H1 (cell line): Measurements from ENCODE around the gene TMEM107. TPM values are rescaled to one million over a fixed set of nuclear protein-coding genes. Genes with fewer than 3 reads are reported as not detected.

Source experiments
- CTCF ChIA-PET: fragments of 300-600 bp; sonication (Branson Sonifier 250); formaldehyde crosslinking; loops from one replicate; lab custom pipeline; 2021; ENCODE audit not compliant: partially characterized antibody; lab: Charles Lee
- POLR2A ChIA-PET: fragments of 300-600 bp; sonication (Branson Sonifier 250); formaldehyde crosslinking; loops from one replicate; lab custom pipeline; 2021; ENCODE audit warnings: inconsistent platforms; ENCODE audit not compliant: partially characterized antibody; lab: Charles Lee
- DNase-seq, 2 experiments: peaks; one replicate each; pipeline versions ENCODE4 v3.0.0 to v3.0.0-alpha.2; 2010 to 2022; ENCODE audit warnings: low spot score in 2 of 2, low read depth in 1 of 2, mixed read lengths in 1 of 2
- FAIRE-seq: peaks from 2 replicates; lab custom pipeline; 2011; peaks lifted over from hg19 to GRCh38; lab: Jason Lieb, UNC
- H2AFZ ChIP-seq: 2 replicates; pipeline ENCODE4 v1.8.1; 2012; ENCODE audit warnings: low read length, inconsistent platforms
- H2AK5ac ChIP-seq: 2 replicates; pipeline ENCODE4 v1.6.1; 2013; ENCODE audit warnings: low read depth, low read length
- H2BK120ac ChIP-seq: replicated peaks from 2 replicates; pipeline ENCODE3; 2013; ENCODE audit warnings: low read depth, low read length, inconsistent platforms
- H2BK12ac ChIP-seq: 2 replicates; pipeline ENCODE4 v1.6.1; 2013; ENCODE audit warnings: low read depth, low read length
- H2BK15ac ChIP-seq: 2 replicates; pipeline ENCODE4 v1.6.1; 2013; ENCODE audit warnings: low read length
- H2BK20ac ChIP-seq: 2 replicates; pipeline ENCODE4 v1.6.1; 2013; ENCODE audit warnings: low read length
- H2BK5ac ChIP-seq: 2 replicates; pipeline ENCODE4 v1.6.1; 2013; ENCODE audit warnings: low read depth, low read length
- H3K14ac ChIP-seq: 2 replicates; pipeline ENCODE4 v1.6.1; 2013; ENCODE audit warnings: inconsistent platforms; ENCODE audit not compliant: insufficient read length
- H3K18ac ChIP-seq: 2 replicates; pipeline ENCODE4 v1.6.1; 2013; ENCODE audit warnings: low read length; ENCODE audit errors: extremely low read depth
- H3K23ac ChIP-seq: 2 replicates; pipeline ENCODE4 v1.6.1; 2013; ENCODE audit warnings: inconsistent platforms; ENCODE audit not compliant: insufficient read length
- H3K23me2 ChIP-seq: 2 replicates; pipeline ENCODE4 v1.6.1; 2013; ENCODE audit warnings: low read depth, low read length
- H3K27ac ChIP-seq: 2 replicates; pipeline ENCODE4 v1.6.1; 2011; ENCODE audit warnings: low read depth, low read length, inconsistent platforms
- H3K27me3 ChIP-seq, 4 experiments: replicated peaks in 1 of 4; 1 replicate in 1 of 4; 2 replicates in 3 of 4; pipeline versions ENCODE4 v1.6.1 to v1.8.1; 2011 to 2013; ENCODE audit warnings: low read length in 3 of 4, mild to moderate bottlenecking in 3 of 4, inconsistent platforms in 2 of 4, mixed read lengths in 2 of 4, moderate library complexity in 1 of 4; ENCODE audit not compliant: control insufficient read depth in 3 of 4, insufficient read depth in 3 of 4; ENCODE audit errors: extremely low read depth in 1 of 4
- H3K36me3 ChIP-seq, 4 experiments: 2 replicates each; pipeline versions ENCODE4 v1.6.1 to v1.8.1; 2011 to 2013; ENCODE audit warnings: mild to moderate bottlenecking in 4 of 4, low read length in 3 of 4, moderate library complexity in 2 of 4, control low read depth in 1 of 4, inconsistent platforms in 1 of 4; ENCODE audit not compliant: insufficient read depth in 4 of 4, control insufficient read depth in 2 of 4
- H3K4ac ChIP-seq: replicated peaks from 2 replicates; pipeline ENCODE3; 2013; ENCODE audit warnings: low read length, low read depth, mixed read lengths, inconsistent platforms; ENCODE audit not compliant: insufficient read length
- H3K4me1 ChIP-seq, 4 experiments: replicated peaks in 1 of 4; 1 replicate in 1 of 4; 2 replicates in 3 of 4; pipeline versions ENCODE4 v1.6.1 to v1.8.1; 2011 to 2013; ENCODE audit warnings: low read length in 3 of 4, inconsistent platforms in 2 of 4, mixed read lengths in 1 of 4; ENCODE audit not compliant: insufficient read depth in 4 of 4, control insufficient read depth in 3 of 4
- H3K4me2 ChIP-seq, 2 experiments: 2 replicates each; pipeline versions ENCODE4 v1.6.1 to v1.8.1; 2011 to 2013; ENCODE audit warnings: low read depth in 2 of 2, low read length in 2 of 2, control low read depth in 1 of 2, inconsistent platforms in 1 of 2, mild to moderate bottlenecking in 1 of 2; ENCODE audit not compliant: insufficient read depth in 1 of 2
- H3K4me3 ChIP-seq, 4 experiments: fragments of 200-600, 300-600 bp in 1 of 4; sonication (generic), shearing (Covaris generic), sonication (Bioruptor Twin) in 1 of 4; 2 replicates each; pipeline versions ENCODE4 v1.5.1 to v1.8.1; 2011 to 2016; ENCODE audit warnings: low read length in 4 of 4, low read depth in 3 of 4, control low read depth in 2 of 4, inconsistent platforms in 2 of 4, mild to moderate bottlenecking in 2 of 4, mixed read lengths in 1 of 4, moderate library complexity in 1 of 4; ENCODE audit not compliant: insufficient read depth in 2 of 4; ENCODE audit errors: extremely low read depth in 1 of 4
- H3K56ac ChIP-seq: replicated peaks from 2 replicates; pipeline ENCODE3; 2013; ENCODE audit warnings: low read depth, mild to moderate bottlenecking, mixed read lengths, low read length, inconsistent platforms; ENCODE audit not compliant: insufficient read length
- H3K79me1 ChIP-seq: 2 replicates; pipeline ENCODE4 v1.6.1; 2013; ENCODE audit warnings: low read depth, low read length, control low read depth
- H3K79me2 ChIP-seq, 2 experiments: 2 replicates each; pipeline versions ENCODE4 v1.6.1 to v1.8.1; 2012 to 2013; ENCODE audit warnings: low read length in 2 of 2, mild to moderate bottlenecking in 2 of 2, inconsistent platforms in 1 of 2; ENCODE audit not compliant: insufficient read depth in 2 of 2, control insufficient read depth in 1 of 2
- H3K9ac ChIP-seq, 4 experiments: replicated peaks in 1 of 4; 1 replicate in 1 of 4; 2 replicates in 3 of 4; pipeline versions ENCODE4 v1.6.1 to v1.8.1; 2011 to 2013; ENCODE audit warnings: low read depth in 3 of 4, low read length in 3 of 4, control low read depth in 2 of 4, mild to moderate bottlenecking in 2 of 4, moderate library complexity in 2 of 4, inconsistent platforms in 1 of 4; ENCODE audit errors: extremely low read depth in 1 of 4
- H3K9me3 ChIP-seq, 2 experiments: 2 replicates each; pipeline versions ENCODE4 v1.6.1 to v1.8.1; 2012 to 2013; ENCODE audit warnings: mild to moderate bottlenecking in 2 of 2, moderate library complexity in 2 of 2, control low read depth in 1 of 2, inconsistent platforms in 1 of 2, low read depth in 1 of 2, low read length in 1 of 2, mixed read lengths in 1 of 2; ENCODE audit not compliant: insufficient read depth in 2 of 2
- H4K20me1 ChIP-seq, 2 experiments: replicated peaks in 1 of 2; 2 replicates each; pipeline versions ENCODE3 to v1.8.1; 2011 to 2013; ENCODE audit warnings: inconsistent platforms in 2 of 2, low read length in 2 of 2, mild to moderate bottlenecking in 1 of 2; ENCODE audit not compliant: insufficient read depth in 2 of 2, control insufficient read depth in 1 of 2
- H4K5ac ChIP-seq: 2 replicates; pipeline ENCODE4 v1.6.1; 2013; ENCODE audit warnings: low read length, low read depth, mixed read lengths, inconsistent platforms; ENCODE audit not compliant: insufficient read length
- H4K8ac ChIP-seq: 2 replicates; pipeline ENCODE4 v1.8.0; 2013; ENCODE audit warnings: mild to moderate bottlenecking, moderate library complexity, low read length, inconsistent platforms; ENCODE audit not compliant: insufficient read depth; ENCODE audit errors: extremely low read depth
- H4K91ac ChIP-seq: replicated peaks from 2 replicates; pipeline ENCODE3; 2013; ENCODE audit warnings: low read length, mixed read lengths, inconsistent platforms; ENCODE audit not compliant: insufficient read length
- SIX5 ChIP-seq: IDR thresholded peaks from 2 replicates; pipeline ENCODE4 v1.6.1; 2011; ENCODE audit warnings: mild to moderate bottlenecking, low read depth, low read length
- WGBS, 2 experiments: shearing (Covaris generic) in 1 of 2; methylation state at CpG; one replicate each; pipeline versions ENCODE4 v1.1.6 to v1.1.7; 2013 to 2015; ENCODE audit warnings: low lambda C conversion rate in 2 of 2, mixed read lengths in 2 of 2, inconsistent platforms in 1 of 2, low coverage in 1 of 2, missing lambda C conversion rate in 1 of 2; ENCODE audit not compliant: insufficient replicate concordance in 2 of 2, insufficient coverage in 1 of 2, insufficient read length in 1 of 2; ENCODE audit errors: extremely low coverage in 1 of 2, missing lambda C conversion rate in 1 of 2; 5-methylcytosine and 5-hydroxymethylcytosine counted together
- polyA plus RNA-seq, 7 experiments: library from polyadenylated mRNA; depleted of rRNA in 3 of 7; stranded (reverse) in 5 of 7; unstranded in 2 of 7; fragments of >200 nt in 5 of 7; fragments of 200-250 nt in 2 of 7; gene quantifications; 1 replicate in 5 of 7; 2 replicates in 1 of 7; 4 replicates in 1 of 7; pipeline versions ENCODE4 v1.2.1 to v1.2.3, GENCODE V29; 2011 to 2013; ENCODE audit warnings: missing spikeins in 2 of 7, mixed read lengths in 2 of 7
- total RNA-seq: library from RNA; stranded (reverse); fragmentation: NEBNext Ultra II Directional; extraction: Animal tissue kit (Norgen Biotek cat#: 25700); gene quantifications from 2 replicates; pipeline ENCODE4 v1.2.1, GENCODE V29; 2021

The TMEM107 gene
- total and polyA plus RNA-seq, 2 of the 8 experiments (the other 6 are each of a cell fraction or from before 2014, with no cell fraction given): 17.3 to 21.5 TPM

DNA sequence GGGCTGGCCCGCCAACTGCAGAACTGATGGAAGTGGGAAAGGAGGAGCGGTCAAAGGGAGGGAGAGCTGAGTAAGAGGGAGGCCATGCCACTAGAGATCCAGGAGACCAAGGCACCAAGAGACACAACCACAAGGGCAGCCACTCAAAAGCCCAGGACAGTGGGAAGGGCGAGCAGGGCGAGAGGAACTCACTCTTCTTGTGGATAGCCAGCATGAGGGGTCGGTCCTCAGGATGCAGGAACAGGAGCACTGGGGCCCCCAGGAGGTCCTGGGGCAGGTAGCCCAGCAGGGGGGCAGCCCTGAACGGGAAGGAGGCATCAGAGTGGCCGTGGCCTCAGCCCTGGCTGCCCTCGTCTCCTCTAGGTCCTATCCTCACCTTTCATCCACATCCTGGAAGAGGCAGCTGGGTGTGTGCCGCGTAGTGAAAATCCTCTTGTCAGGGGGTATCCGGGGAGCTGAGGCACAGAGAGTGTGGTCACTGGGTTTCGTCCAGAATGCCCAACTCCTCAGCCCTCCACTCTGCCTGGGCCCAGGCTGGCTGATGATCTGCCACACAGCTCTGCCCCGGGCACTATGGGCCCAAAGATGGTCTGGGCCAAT is 28.3 kb downstream of the TMEM107 start:
- CTCF ChIA-PET: interaction anchor here (1.1 to 14.1 kb wide), 3 partner anchors 10 to 14 kb away, joined by 3 to 133 read pairs (median 8); partner anchors contain the start of gene VAMP2
- WGBS, 2 experiments: 80% methylated on average over 13 of the region's 13 CpGs; no CpG with 5 or more reads in 1 of the 2 experiments
- no peak for FAIRE-seq
- Histone ChIP-seq H4K91ac (no peak overlapping the region), H3K23me2 (peaks cover 11% of the 10 kb centered on the region), H4K5ac (no peak overlapping the region), H3K14ac (no peak overlapping the region), H3K4me3 (no peak overlapping the region), H3K27ac (no peak overlapping the region), H3K23ac (no peak overlapping the region), H3K79me2 (peaks cover 0 to 5% of the 10 kb centered on the region in 2 experiments; a peak in 1 of 4 replicates), H3K18ac (no peak overlapping the region), H3K9me3 (no peaks in the 10 kb centered on the region), H2BK20ac (no peak overlapping the region), H2AFZ (no peak overlapping the region), H2BK15ac (no peak overlapping the region), H3K56ac (no peak overlapping the region), H3K36me3 (peaks cover 13 to 52% (median 32%) of the 10 kb centered on the region in 4 experiments; a peak in 7 of 8 replicates), H3K9ac (no peak overlapping the region), H3K4me2 (no peak overlapping the region), H4K8ac (peak overlapping the region; percentile 83; the same call in 1 of the 2 replicates), H2BK5ac (no peak overlapping the region), H3K4me1 (peaks cover 2 to 8% (median 5%) of the 10 kb centered on the region in 4 experiments; a peak in 6 of 7 replicates), H2BK12ac (no peak overlapping the region), H2BK120ac (no peak overlapping the region), H3K4ac (no peak overlapping the region), H2AK5ac (no peak overlapping the region), H4K20me1 (peaks cover 2 to 30% of the 10 kb centered on the region in 2 experiments), H3K27me3 (no peaks in the 10 kb centered on the region), H3K79me1 (peaks cover 7% of the 10 kb centered on the region; the same call in 1 of the 2 replicates)
- TF ChIP-seq SIX5: no peak
- no peak for DNase-seq
- POLR2A ChIA-PET: interaction anchor here (3.5 to 6.4 kb wide), 3 partner anchors 8 to 25 kb away, joined by 11 to 62 read pairs (median 33); no protein-coding TSS in a partner anchor
